ENCODE measurements around the gene UCMA.

The UCMA gene

DNA sequence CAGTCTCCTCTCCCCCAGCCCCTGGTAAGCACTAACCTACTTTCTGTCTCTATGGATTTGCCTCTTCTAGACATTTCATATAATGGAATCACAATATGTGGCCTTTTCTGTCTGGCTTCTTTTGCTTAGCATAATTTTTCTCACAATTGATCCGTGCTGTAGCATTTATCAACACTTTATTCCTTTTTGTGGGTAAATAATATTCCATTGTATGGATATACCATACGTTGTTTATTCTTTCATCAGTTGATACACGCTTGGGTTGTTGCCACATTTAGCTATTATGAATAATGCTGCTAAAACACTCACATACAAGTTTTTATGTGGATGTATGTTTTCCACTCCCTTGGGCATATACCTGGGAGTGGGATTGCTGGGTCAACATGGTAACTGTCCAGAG, 47.0 kb downstream of the UCMA start:
- DNase-seq (ENCODE audit: low spot score): no peak

DNA sequence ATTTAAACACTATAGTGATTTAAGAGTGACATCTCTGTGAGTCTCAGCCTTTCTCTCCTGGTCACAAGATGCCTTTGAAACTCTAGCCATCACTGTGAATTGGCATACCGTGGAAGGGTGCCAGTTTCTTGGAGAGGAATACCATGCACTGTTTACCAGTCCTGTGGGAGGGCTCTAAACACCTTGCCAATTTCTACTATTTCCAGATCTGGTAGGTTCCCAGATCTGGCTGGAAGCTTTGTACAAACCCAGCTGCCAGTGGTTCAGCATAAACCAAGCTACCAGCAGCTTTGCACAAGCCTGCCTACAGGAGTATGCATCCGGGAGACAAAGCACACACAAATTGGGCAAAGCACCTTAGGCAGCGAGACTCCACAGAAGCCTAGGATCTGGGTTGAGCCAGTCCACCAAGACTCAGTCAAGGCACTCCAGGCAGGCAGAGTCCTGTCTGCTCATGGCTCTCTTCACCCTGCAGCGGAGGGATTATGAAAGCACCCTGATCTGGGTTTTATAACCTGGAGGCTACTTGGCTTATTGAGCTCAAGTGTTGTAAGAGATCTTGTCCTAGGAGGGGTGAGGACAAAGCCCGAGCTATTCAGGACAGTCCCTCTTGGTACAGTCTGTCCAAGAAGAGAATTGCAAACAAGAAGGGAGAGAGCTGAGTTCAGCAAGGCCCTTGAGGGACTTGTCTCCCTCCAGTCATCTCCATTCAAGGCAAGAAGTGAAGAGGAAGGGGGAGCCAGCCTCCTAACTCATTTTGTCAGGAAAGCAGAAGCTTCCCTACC, 49.3 kb downstream of the UCMA start:
- no peak for DNase-seq (ENCODE audit: low spot score)

DNA sequence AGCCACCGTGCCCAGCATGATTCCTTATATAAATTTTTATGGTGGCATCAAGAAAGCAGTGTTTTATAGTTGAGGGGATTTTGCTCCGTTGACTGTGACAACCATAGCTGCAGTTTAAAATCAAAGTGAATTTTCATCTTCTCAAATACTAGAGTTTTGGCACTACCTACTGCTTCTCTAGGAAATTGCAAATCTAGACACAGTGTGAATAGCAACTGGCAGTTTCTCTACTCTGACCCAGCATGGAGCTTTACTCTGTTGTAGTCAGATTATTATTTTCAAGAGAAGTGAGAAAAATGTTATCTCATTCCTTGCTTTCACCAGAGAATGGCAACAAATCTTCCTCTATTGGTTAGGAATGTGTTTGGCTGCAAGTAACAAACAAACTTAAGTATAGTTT, 49.9 kb downstream of the UCMA start:
- no peak for DNase-seq (ENCODE audit: low spot score)

DNA sequence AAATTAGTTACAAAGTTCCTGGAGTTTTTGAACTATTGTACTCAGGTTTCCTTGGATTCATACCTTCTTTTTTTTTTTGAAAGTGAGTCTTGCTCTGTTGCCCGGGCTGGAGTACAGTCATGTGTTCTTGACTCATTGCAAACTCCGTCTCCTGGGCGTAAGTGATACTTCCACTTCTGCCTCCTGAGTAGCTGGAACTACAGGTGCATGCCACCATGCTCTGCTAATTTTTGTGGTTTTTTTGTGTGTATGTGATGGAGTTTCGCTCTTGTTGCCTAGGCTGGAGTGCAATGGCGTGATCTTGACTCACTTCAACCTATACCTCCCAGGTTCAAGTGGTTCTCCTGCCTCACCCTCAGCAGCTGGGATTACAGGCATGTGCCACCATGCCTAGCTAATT, 50.5 kb downstream of the UCMA start:
- DNase-seq (ENCODE audit: low spot score): no peak

DNA sequence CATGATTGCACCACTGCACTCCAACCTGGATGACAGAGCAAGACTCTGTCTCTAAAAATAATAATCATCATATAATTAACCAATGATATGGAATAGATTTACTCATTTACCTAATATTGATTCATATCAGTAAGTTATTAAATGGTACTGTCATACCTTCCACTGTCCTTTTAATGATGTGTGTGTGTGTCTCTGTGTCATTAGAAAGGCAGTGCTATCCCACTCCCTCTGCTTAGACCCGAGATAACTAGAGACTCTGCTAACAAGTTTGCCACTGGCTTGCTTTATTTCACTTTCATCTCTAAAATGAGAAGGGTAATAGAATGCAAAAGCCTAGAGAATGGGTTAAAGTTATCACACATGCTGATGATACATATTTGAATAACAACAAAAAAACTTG, 51.8 kb downstream of the UCMA start:
- no peak for DNase-seq (ENCODE audit: low spot score)

DNA sequence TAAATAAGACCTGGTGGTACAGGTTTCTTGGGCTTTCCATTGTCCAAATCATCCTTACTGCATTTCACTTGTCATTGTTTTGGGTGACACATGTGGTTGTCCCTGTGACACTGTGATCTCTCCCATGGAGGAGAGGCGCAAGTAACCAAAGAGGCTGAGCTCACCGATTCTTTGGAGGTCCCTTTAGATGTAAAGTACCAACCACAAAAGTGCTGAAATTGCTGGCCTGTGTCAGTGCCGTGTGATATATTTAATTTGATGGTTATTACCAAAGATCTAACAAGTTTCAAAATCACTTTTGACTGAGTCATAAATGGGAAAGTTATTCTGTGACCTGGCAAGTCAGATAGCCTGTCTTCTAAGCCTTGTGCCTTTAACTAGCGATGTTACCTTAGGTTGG, 53.4 kb downstream of the UCMA start:
- no peak for DNase-seq (ENCODE audit: low spot score)

DNA sequence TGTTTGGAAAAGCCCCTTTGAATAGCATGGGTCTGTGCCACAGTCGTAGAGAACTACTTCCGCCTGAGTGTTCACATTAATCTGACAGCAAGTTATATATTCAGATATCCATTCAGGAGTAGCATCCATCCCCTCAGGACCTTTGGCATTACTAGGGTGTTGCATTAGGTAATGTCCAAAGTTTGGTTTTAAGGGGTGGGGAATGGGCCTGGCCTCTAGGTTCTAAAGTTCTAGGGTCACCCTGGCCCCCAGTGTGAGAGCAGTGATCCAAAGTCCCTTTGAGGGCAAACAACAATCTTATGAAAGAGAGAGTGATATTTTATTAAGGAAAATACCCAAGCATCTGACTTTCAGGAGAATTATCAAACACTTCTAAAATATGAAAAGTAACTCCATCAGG, 60.6 kb downstream of the UCMA start:
- no peak for DNase-seq (ENCODE audit: low spot score)
